Tibial nerve (tissue), 3 donors: Measurements from ENCODE around the gene MPV17L.

Source experiments
- CTCF ChIP-seq, 5 experiments: fragments of 200-600 bp in 3 of 5; fragments of 450-650 bp in 2 of 5; sonication (generic) in 3 of 5; IDR thresholded peaks; one replicate each; pipeline ENCODE4 v1.5.1; 2016 to 2019; ENCODE audit warnings: antibody characterized with exemption in 5 of 5, mild to moderate bottlenecking in 3 of 5, moderate library complexity in 2 of 5
- POLR2A ChIP-seq, 2 donors: fragments of 450-650 bp; IDR thresholded peaks; one replicate each; pipeline ENCODE4 v1.6.1; 2017; ENCODE audit warnings: antibody characterized with exemption in 2 of 2, mild to moderate bottlenecking in 2 of 2, moderate library complexity in 2 of 2

GRCh38 chr16:15444264-15444663 lies 48.7 kb downstream of the MPV17L start:
- TF ChIP-seq CTCF (IDR thresholded peaks at IDR 0.05) (no peak), POLR2A (IDR thresholded peaks at IDR 0.05) (no peak)
